Kidney epithelial cell (primary cell): ENCODE data around the gene AIFM3. TPM values are rescaled to one million over a fixed set of nuclear protein-coding genes. Genes with fewer than 3 reads are reported as not detected.

Experiments
- DNase-seq: peaks from one replicate; pipeline ENCODE4 v3.0.0-alpha.2; 2010; ENCODE audit warnings: low read depth
- H3K27me3 ChIP-seq: 2 replicates; pipeline ENCODE4 v1.6.0; 2011; ENCODE audit warnings: low read length; ENCODE audit not compliant: control insufficient read depth, insufficient read depth
- H3K36me3 ChIP-seq: 2 replicates; pipeline ENCODE4 v1.5.1; 2011; ENCODE audit warnings: low read length; ENCODE audit not compliant: control insufficient read depth, insufficient read depth
- H3K4me3 ChIP-seq: 2 replicates; pipeline ENCODE4 v1.5.1; 2011; ENCODE audit warnings: low read depth, mild to moderate bottlenecking, control low read depth, low read length
- total RNA-seq: library from RNA; depleted of rRNA; stranded (reverse); fragments of >200 nt; gene quantifications from 2 replicates; pipeline ENCODE4 v1.2.3, GENCODE V29; 2015
- TF ChIP-seq, protein P1 (sequence below): IDR thresholded peaks from 2 replicates; pipeline ENCODE4 v1.5.1; 2011; ENCODE audit warnings: mild to moderate bottlenecking, moderate library complexity, low read length, control low read depth, inconsistent platforms; ENCODE audit not compliant: insufficient read depth, poor library complexity, severe bottlenecking

The AIFM3 gene
- total RNA-seq, 1 donor from 2014 or later: 1.5 TPM

- no peaks in the 10 kb centered on the region for H3K27me3 ChIP-seq
- TF ChIP-seq, protein P1, sequence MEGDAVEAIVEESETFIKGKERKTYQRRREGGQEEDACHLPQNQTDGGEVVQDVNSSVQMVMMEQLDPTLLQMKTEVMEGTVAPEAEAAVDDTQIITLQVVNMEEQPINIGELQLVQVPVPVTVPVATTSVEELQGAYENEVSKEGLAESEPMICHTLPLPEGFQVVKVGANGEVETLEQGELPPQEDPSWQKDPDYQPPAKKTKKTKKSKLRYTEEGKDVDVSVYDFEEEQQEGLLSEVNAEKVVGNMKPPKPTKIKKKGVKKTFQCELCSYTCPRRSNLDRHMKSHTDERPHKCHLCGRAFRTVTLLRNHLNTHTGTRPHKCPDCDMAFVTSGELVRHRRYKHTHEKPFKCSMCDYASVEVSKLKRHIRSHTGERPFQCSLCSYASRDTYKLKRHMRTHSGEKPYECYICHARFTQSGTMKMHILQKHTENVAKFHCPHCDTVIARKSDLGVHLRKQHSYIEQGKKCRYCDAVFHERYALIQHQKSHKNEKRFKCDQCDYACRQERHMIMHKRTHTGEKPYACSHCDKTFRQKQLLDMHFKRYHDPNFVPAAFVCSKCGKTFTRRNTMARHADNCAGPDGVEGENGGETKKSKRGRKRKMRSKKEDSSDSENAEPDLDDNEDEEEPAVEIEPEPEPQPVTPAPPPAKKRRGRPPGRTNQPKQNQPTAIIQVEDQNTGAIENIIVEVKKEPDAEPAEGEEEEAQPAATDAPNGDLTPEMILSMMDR: no peak
These were observed 13.5 kb downstream of the AIFM3 start for GRCh38 chr22:20980523-20980922.

DNA sequence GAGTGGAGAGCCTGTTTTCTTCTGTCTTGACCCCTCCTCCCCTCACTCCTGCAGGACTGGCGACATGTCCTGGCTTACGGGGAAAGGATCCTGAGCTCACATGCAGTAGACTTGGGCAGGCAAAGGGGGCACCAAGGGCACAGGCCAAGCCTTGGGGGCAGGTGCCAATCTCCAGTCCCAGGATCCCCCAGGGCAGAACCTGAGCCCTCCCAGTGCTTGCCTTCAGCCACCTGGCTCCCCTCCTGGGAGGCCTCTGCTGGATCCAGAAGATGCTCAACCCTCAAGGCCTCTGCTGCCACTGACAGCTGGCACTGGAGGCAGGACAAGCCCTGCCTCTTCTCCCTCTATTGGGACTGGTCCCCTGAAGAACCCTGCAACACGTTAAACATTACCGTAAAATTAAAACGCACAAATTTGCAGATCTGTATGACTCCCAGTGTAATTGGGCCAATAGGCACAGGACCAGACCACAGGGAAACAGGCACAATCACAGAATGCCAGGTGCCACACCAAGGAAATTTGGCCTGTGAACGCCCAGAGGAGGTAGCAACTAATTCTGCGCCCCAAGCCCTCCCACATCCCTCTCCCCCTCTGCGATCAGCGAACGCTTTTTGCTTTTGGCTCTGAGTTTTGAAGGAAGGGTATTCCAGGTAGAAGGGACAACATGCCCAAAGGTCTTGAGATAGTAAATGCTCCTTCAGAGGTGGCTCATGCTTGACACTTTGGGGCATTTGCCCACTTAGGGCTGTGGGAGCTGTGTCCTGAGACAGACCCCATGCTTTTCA is 14.1 kb downstream of the AIFM3 start:
- H3K36me3 ChIP-seq: peaks cover 1% of the 10 kb centered on the region
- peak overlapping the region; percentile 80 for H3K4me3 ChIP-seq
- TF ChIP-seq, protein P1: no peak
- DNase-seq: no peak
- no peaks in the 10 kb centered on the region for H3K27me3 ChIP-seq

More at GRCh38 chr22:20980523-20980922, 13.5 kb downstream of the AIFM3 start:
- no peak for DNase-seq
- Histone ChIP-seq H3K36me3 (peaks cover 1% of the 10 kb centered on the region), H3K4me3 (no peak overlapping the region)

GRCh38 chr22:20981787-20982562 is 14.9 kb downstream of the AIFM3 start, which contains the start of gene LZTR1:
LZTR1 (plus strand) TSS chr22:20982297; CDS start chr22:20982372, 75 bp downstream.
- Histone ChIP-seq H3K27me3 (no peaks in the 10 kb centered on the region), H3K4me3 (peak within 1 kb of the TSS; percentile 80), H3K36me3 (peaks cover 1% of the 10 kb centered on the region)
- TF ChIP-seq, protein P1: peak; percentile 71
- DNase-seq: peak; percentile 31

- Histone ChIP-seq H3K36me3 (peaks cover 1% of the 10 kb centered on the region), H3K4me3 (peak overlapping the region; percentile 80), H3K27me3 (no peaks in the 10 kb centered on the region)
- TF ChIP-seq, protein P1: no peak
- no peak for DNase-seq
These were observed 15.5 kb downstream of the AIFM3 start for GRCh38 chr22:20982563-20982882.

- TF ChIP-seq, protein P1: no peak
- peaks cover 1% of the 10 kb centered on the region for H3K36me3 ChIP-seq
- peak overlapping the region; percentile 80 for H3K4me3 ChIP-seq
- H3K27me3 ChIP-seq: no peaks in the 10 kb centered on the region
- DNase-seq: no peak
These were observed 16.2 kb downstream of the AIFM3 start for GRCh38 chr22:20983081-20983771.
